GM23338 (cell line): ENCODE measurements around the gene BOD1. TPM values are rescaled to one million over a fixed set of nuclear protein-coding genes. Genes with fewer than 3 reads are reported as not detected.

Source experiments
- ATAC-seq: fragments of 200-7000 bp; cut with Tn5 transposase; 3 replicates; pipeline ENCODE4 v1.9.1; 2020
- DNase-seq: peaks from one replicate; pipeline ENCODE4 v3.0.0-alpha.2; 2015; ENCODE audit warnings: low spot score
- H2AFZ ChIP-seq: fragments of 200-600 bp; sonication (generic); 2 replicates; pipeline ENCODE4 v1.8.0; 2016; ENCODE audit warnings: antibody characterized with exemption, mild to moderate bottlenecking, moderate library complexity
- H3F3A ChIP-seq: fragments of 200-600 bp; sonication (generic); replicated peaks from 2 replicates; pipeline ENCODE4 v1.8.0; 2017; ENCODE audit warnings: antibody characterized with exemption, mixed run types, low read depth
- H3K27ac ChIP-seq: fragments of 200-600 bp; sonication (generic); 2 replicates; pipeline ENCODE4 v1.6.1; 2016; ENCODE audit warnings: low read depth
- H3K27me3 ChIP-seq: fragments of 200-600 bp; sonication (generic); 2 replicates; pipeline ENCODE4 v1.8.0; 2016; ENCODE audit warnings: mild to moderate bottlenecking, mixed run types, moderate library complexity; ENCODE audit not compliant: insufficient read depth
- H3K36me3 ChIP-seq: fragments of 200-600 bp; sonication (generic); 2 replicates; pipeline ENCODE4 v1.8.0; 2016; ENCODE audit warnings: mild to moderate bottlenecking; ENCODE audit not compliant: insufficient read depth
- H3K4me1 ChIP-seq: fragments of 200-600 bp; sonication (generic); 2 replicates; pipeline ENCODE4 v1.8.0; 2016; ENCODE audit warnings: mild to moderate bottlenecking, moderate library complexity; ENCODE audit not compliant: insufficient read depth
- H3K4me2 ChIP-seq: fragments of 200-600 bp; sonication (generic); 2 replicates; pipeline ENCODE4 v1.7.1; 2017; ENCODE audit warnings: mixed run types
- H3K4me3 ChIP-seq: fragments of 200-600 bp; sonication (generic); 2 replicates; pipeline ENCODE4 v1.6.1; 2016; ENCODE audit warnings: mixed run types
- H3K79me2 ChIP-seq: fragments of 200-600 bp; sonication (generic); replicated peaks from 2 replicates; pipeline ENCODE4 v1.8.0; 2017; ENCODE audit warnings: mild to moderate bottlenecking; ENCODE audit not compliant: insufficient read depth
- H3K9me2 ChIP-seq: fragments of 200-600 bp; sonication (generic); 2 replicates; pipeline ENCODE4 v1.8.0; 2017; ENCODE audit not compliant: insufficient read depth
- H4K20me1 ChIP-seq: fragments of 200-600 bp; sonication (generic); replicated peaks from 2 replicates; pipeline ENCODE4 v1.8.0; 2017; ENCODE audit warnings: mild to moderate bottlenecking; ENCODE audit not compliant: insufficient read depth
- H3K27ac Mint-ChIP-seq: 2 replicates; pipeline ENCODE4 v1.8.0; 2020; ENCODE audit warnings: inconsistent platforms, mild to moderate bottlenecking, moderate library complexity, mixed read lengths
- H3K27me3 Mint-ChIP-seq: 3 replicates; pipeline ENCODE4 v1.8.0; 2022; ENCODE audit warnings: low read depth, mild to moderate bottlenecking, moderate library complexity, mixed read lengths, inconsistent platforms; ENCODE audit not compliant: insufficient read depth, poor library complexity
- H3K36me3 Mint-ChIP-seq: 3 replicates; pipeline ENCODE4 v1.8.0; 2021; ENCODE audit warnings: low read depth, mild to moderate bottlenecking, inconsistent platforms, moderate library complexity, mixed read lengths
- H3K4me1 Mint-ChIP-seq: 3 replicates; pipeline ENCODE4 v1.8.0; 2020; ENCODE audit warnings: mild to moderate bottlenecking, inconsistent platforms, mixed read lengths
- H3K4me3 Mint-ChIP-seq: 3 replicates; pipeline ENCODE4 v1.8.0; 2021; ENCODE audit warnings: moderate library complexity, mild to moderate bottlenecking, inconsistent platforms, mixed read lengths
- H3K9me3 Mint-ChIP-seq: 3 replicates; pipeline ENCODE4 v1.8.0; 2020; ENCODE audit warnings: moderate library complexity, mild to moderate bottlenecking, inconsistent platforms, mixed read lengths
- CREB1 ChIP-seq: fragments of 250-450 bp; sonication (Bioruptor Pico); IDR thresholded peaks from 2 replicates; pipeline ENCODE4 v1.5.0; 2020; ENCODE audit warnings: low read depth, mild to moderate bottlenecking, moderate library complexity
- CTCF ChIP-seq, 2 experiments: fragments of 200-600 bp in 1 of 2; sonication (generic) in 1 of 2; conservative IDR thresholded peaks; 2 replicates each; pipeline versions ENCODE4 v1.5.1 to v1.6.1; 2016 to 2017; ENCODE audit warnings: antibody characterized with exemption in 2 of 2, low read depth in 2 of 2, mild to moderate bottlenecking in 2 of 2, moderate library complexity in 1 of 2
- ETS1 ChIP-seq: IDR thresholded peaks from 2 replicates; pipeline ENCODE4 v1.6.1; 2016; ENCODE audit warnings: antibody characterized with exemption
- EZH2 ChIP-seq: fragments of 200-600 bp; sonication (generic); IDR thresholded peaks from one replicate; pipeline ENCODE4 v1.8.0; 2017; ENCODE audit warnings: antibody characterized with exemption, mild to moderate bottlenecking, low read depth; ENCODE audit not compliant: unreplicated experiment
- JUNB ChIP-seq: IDR thresholded peaks from one replicate; pipeline ENCODE4 v1.6.1; 2016; ENCODE audit warnings: antibody characterized with exemption; ENCODE audit not compliant: unreplicated experiment
- NANOG ChIP-seq: IDR thresholded peaks from 2 replicates; pipeline ENCODE4 v1.6.1; 2016; ENCODE audit warnings: antibody characterized with exemption, borderline replicate concordance
- REST ChIP-seq: IDR thresholded peaks from one replicate; pipeline ENCODE4 v1.6.1; 2018; ENCODE audit warnings: antibody characterized with exemption; ENCODE audit not compliant: unreplicated experiment
- STAT1 ChIP-seq: IDR thresholded peaks from one replicate; pipeline ENCODE4 v1.6.1; 2016; ENCODE audit warnings: antibody characterized with exemption; ENCODE audit not compliant: unreplicated experiment
- ZNF114 ChIP-seq: fragments of 250-450 bp; sonication (Bioruptor Pico); IDR thresholded peaks from 2 replicates; pipeline ENCODE4 v1.5.0; 2020; ENCODE audit warnings: mild to moderate bottlenecking, moderate library complexity
- ZNF331 ChIP-seq: fragments of 250-450 bp; sonication (Bioruptor Pico); IDR thresholded peaks from 2 replicates; pipeline ENCODE4 v1.5.0; 2020; ENCODE audit warnings: low read depth, mild to moderate bottlenecking, moderate library complexity
- ZNF462 ChIP-seq: fragments of 250-450 bp; sonication (Bioruptor Pico); IDR thresholded peaks from 2 replicates; pipeline ENCODE4 v1.5.0; 2020; ENCODE audit warnings: mild to moderate bottlenecking, moderate library complexity
- polyA plus RNA-seq: library from polyadenylated mRNA; unstranded; fragments of >200 nt; fragmentation: Nextera tagmentation; extraction: Ambion mirVana; gene quantifications from 2 replicates; pipeline ENCODE4 v1.2.1, GENCODE V29; 2016
- total RNA-seq: library from RNA; depleted of rRNA; stranded (reverse); fragments of >200 nt; shearing (Covaris generic); gene quantifications from 2 replicates; pipeline ENCODE4 v1.2.3, GENCODE V29; 2014

Gene BOD1
- total and polyA plus RNA-seq, 2 experiments from 2014 or later, result 94.7 to 141 TPM

GRCh38 chr5:173577166-173577565, 39.3 kb downstream of the BOD1 start:
- H2AFZ ChIP-seq, result no peak overlapping the region
- no peaks in the 10 kb centered on the region for H3K36me3 ChIP-seq
- DNase-seq (no peak), ATAC-seq (no peak)
- no peaks in the 10 kb centered on the region for H3K9me2 ChIP-seq
- Mint-ChIP-seq H3K27me3 (peaks cover 19% of the 10 kb centered on the region), H3K27ac (no peak overlapping the region), H3K4me3 (no peak overlapping the region), H3K4me1 (peaks cover 15% of the 10 kb centered on the region), H3K36me3 (peaks cover 5% of the 10 kb centered on the region), H3K9me3 (peaks cover 14% of the 10 kb centered on the region)
- no peaks in the 10 kb centered on the region for H3K27me3 ChIP-seq
- H3K27ac ChIP-seq, result no peak overlapping the region
- H4K20me1 ChIP-seq, result no peaks in the 10 kb centered on the region
- no peak overlapping the region for H3K4me3 ChIP-seq
- TF ChIP-seq JUNB, result no peak
- TF ChIP-seq STAT1, result no peak
- no peak for TF ChIP-seq ZNF114 (CRISPR knock-in tag)
- no peak for TF ChIP-seq ETS1
- TF ChIP-seq ZNF331 (CRISPR knock-in tag), result no peak
- TF ChIP-seq EZH2, result no peak
- TF ChIP-seq ZNF462 (CRISPR knock-in tag), result no peak
- TF ChIP-seq CREB1 (CRISPR knock-in tag), result no peak
- TF ChIP-seq CTCF (conservative IDR thresholded peaks at IDR 0.05; ENCODE audit: low read depth in 2 of 2), result no peak
- no peak for TF ChIP-seq REST
- no peak for TF ChIP-seq NANOG
- H3K4me1 ChIP-seq, result peaks cover 6% of the 10 kb centered on the region; the same call in 1 of the 2 replicates
- no peaks in the 10 kb centered on the region for H3K79me2 ChIP-seq
- no peak overlapping the region for H3K4me2 ChIP-seq
- H3F3A ChIP-seq, result no peaks in the 10 kb centered on the region
